Gastrocnemius medialis (tissue), 4 donors: ENCODE data around the gene HIRA.

Experiments used
- POLR2A ChIP-seq, 2 donors: fragments of 450-650 bp; IDR thresholded peaks; one replicate each; pipeline ENCODE4 v1.6.1; 2017; ENCODE audit warnings: antibody characterized with exemption in 2 of 2, mild to moderate bottlenecking in 2 of 2, moderate library complexity in 2 of 2
- TF ChIP-seq, protein P1 (sequence below), 5 experiments: fragments of 450-650 bp in 3 of 5; fragments of 200-600 bp in 2 of 5; sonication (generic) in 2 of 5; IDR thresholded peaks in 4 of 5; conservative IDR thresholded peaks in 1 of 5; 1 replicate in 4 of 5; 2 replicates in 1 of 5; pipeline ENCODE4 v1.5.1; 2016 to 2019; ENCODE audit warnings: antibody characterized with exemption in 5 of 5, mild to moderate bottlenecking in 3 of 5, moderate library complexity in 3 of 5

DNA sequence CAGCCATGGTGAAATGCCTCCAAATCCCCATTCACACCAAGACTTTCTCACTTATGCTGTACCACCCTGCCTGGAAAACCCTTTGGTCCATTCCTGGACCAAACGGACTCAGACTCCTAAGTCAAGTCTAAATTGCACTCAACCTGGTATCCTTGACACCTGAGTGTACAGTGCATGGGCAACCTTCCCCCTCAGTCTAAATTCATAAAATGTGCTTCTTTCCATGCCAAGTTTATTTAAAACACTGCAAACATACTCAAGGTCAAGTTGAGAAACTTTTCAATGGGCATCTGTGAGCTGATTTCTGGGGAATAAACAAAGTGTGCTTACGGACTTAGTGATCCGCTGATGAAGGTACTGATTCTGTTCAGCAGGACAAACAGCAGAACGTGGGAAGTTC, 26.4 kb downstream of the HIRA start:
- no peak for TF ChIP-seq POLR2A (IDR thresholded peaks at IDR 0.05)
- TF ChIP-seq, protein P1, sequence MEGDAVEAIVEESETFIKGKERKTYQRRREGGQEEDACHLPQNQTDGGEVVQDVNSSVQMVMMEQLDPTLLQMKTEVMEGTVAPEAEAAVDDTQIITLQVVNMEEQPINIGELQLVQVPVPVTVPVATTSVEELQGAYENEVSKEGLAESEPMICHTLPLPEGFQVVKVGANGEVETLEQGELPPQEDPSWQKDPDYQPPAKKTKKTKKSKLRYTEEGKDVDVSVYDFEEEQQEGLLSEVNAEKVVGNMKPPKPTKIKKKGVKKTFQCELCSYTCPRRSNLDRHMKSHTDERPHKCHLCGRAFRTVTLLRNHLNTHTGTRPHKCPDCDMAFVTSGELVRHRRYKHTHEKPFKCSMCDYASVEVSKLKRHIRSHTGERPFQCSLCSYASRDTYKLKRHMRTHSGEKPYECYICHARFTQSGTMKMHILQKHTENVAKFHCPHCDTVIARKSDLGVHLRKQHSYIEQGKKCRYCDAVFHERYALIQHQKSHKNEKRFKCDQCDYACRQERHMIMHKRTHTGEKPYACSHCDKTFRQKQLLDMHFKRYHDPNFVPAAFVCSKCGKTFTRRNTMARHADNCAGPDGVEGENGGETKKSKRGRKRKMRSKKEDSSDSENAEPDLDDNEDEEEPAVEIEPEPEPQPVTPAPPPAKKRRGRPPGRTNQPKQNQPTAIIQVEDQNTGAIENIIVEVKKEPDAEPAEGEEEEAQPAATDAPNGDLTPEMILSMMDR (IDR thresholded peaks at IDR 0.05 in 4 of 5, conservative IDR thresholded peaks at IDR 0.05 in 1 of 5) = no peak
